IPS-18a (cell line): Measurements from ENCODE around the gene ZNF215.
"Not testable (repeated sequence)": the region's sequence is repeated elsewhere in the genome, so short reads cannot be mapped to it uniquely, and the experiment has no call there.

Experiments
- H3K27ac ChIP-seq: one replicate; pipeline ENCODE4 v1.5.1; 2013; ENCODE audit warnings: low read length
- H3K27me3 ChIP-seq: one replicate; pipeline ENCODE4 v1.6.1; 2013; ENCODE audit warnings: mild to moderate bottlenecking, low read length; ENCODE audit not compliant: control insufficient read depth, insufficient read depth
- H3K36me3 ChIP-seq: one replicate; pipeline ENCODE4 v1.6.1; 2013; ENCODE audit warnings: low read depth, low read length; ENCODE audit not compliant: control insufficient read depth
- H3K4me1 ChIP-seq: one replicate; pipeline ENCODE4 v1.6.1; 2013; ENCODE audit warnings: low read depth, low read length; ENCODE audit not compliant: control insufficient read depth
- H3K4me3 ChIP-seq: one replicate; pipeline ENCODE4 v1.5.1; 2013; ENCODE audit warnings: low read length
- H3K9ac ChIP-seq: one replicate; pipeline ENCODE4 v1.6.1; 2013; ENCODE audit warnings: mild to moderate bottlenecking, low read length, moderate library complexity
- H3K9me3 ChIP-seq: one replicate; pipeline ENCODE4 v1.6.1; 2013; ENCODE audit warnings: low read depth, low read length; ENCODE audit not compliant: control insufficient read depth

ZNF215 gene

GRCh38 chr11:6926208-6927029, at the start of gene ZNF215:
Gene ZNF215, plus strand, starts transcription at chr11:6926426. Its CDS starts 5,847 bp downstream, at chr11:6932273.
- Histone ChIP-seq H3K9me3 (no peaks in the 10 kb centered on the region), H3K36me3 (no peaks in the 10 kb centered on the region), H3K9ac (peak within 1 kb of the TSS; percentile 87), H3K4me3 (peak within 1 kb of the TSS; percentile 85), H3K4me1 (peaks cover 19% of the 10 kb centered on the region), H3K27me3 (no peaks in the 10 kb centered on the region), H3K27ac (peak within 1 kb of the TSS; percentile 18)

GRCh38 chr11:6876914-6877313, 49.3 kb upstream of the ZNF215 start:
- Histone ChIP-seq H3K36me3 (no peaks in the 10 kb centered on the region), H3K27ac (no peak overlapping the region), H3K9ac (no peak overlapping the region), H3K4me1 (no peaks in the 10 kb centered on the region), H3K27me3 (no peaks in the 10 kb centered on the region), H3K4me3 (no peak overlapping the region), H3K9me3 (no peaks in the 10 kb centered on the region)

GRCh38 chr11:6882751-6883150, 43.5 kb upstream of the ZNF215 start:
- Histone ChIP-seq H3K27me3 (no peaks in the 10 kb centered on the region), H3K27ac (no peak overlapping the region), H3K4me1 (no peaks in the 10 kb centered on the region), H3K36me3 (no peaks in the 10 kb centered on the region), H3K9ac (no peak overlapping the region), H3K9me3 (no peaks in the 10 kb centered on the region), H3K4me3 (no peak overlapping the region)

GRCh38 chr11:6887711-6888110, 38.5 kb upstream of the ZNF215 start:
- not testable (repeated sequence) for H3K4me1 ChIP-seq, H3K36me3 ChIP-seq, H3K27me3 ChIP-seq, H3K27ac ChIP-seq, H3K4me3 ChIP-seq, H3K9me3 ChIP-seq, H3K9ac ChIP-seq

GRCh38 chr11:6888830-6889229, 37.4 kb upstream of the ZNF215 start:
- H3K27ac ChIP-seq: no peak overlapping the region
- no peaks in the 10 kb centered on the region for H3K36me3 ChIP-seq
- H3K9ac ChIP-seq: no peak overlapping the region
- no peak overlapping the region for H3K4me3 ChIP-seq
- H3K9me3 ChIP-seq: no peaks in the 10 kb centered on the region
- no peaks in the 10 kb centered on the region for H3K4me1 ChIP-seq
- no peaks in the 10 kb centered on the region for H3K27me3 ChIP-seq

- H3K9ac ChIP-seq: no peak overlapping the region
- H3K4me3 ChIP-seq: no peak overlapping the region
- no peaks in the 10 kb centered on the region for H3K4me1 ChIP-seq
- H3K9me3 ChIP-seq: no peaks in the 10 kb centered on the region
- H3K27ac ChIP-seq: no peak overlapping the region
- no peaks in the 10 kb centered on the region for H3K27me3 ChIP-seq
- H3K36me3 ChIP-seq: no peaks in the 10 kb centered on the region
Observed at GRCh38 chr11:6889835-6890234, 36.4 kb upstream of the ZNF215 start.

- H3K4me3 ChIP-seq: no peak within 1 kb of the TSS
- H3K27me3 ChIP-seq: no peaks in the 10 kb centered on the region
- no peaks in the 10 kb centered on the region for H3K36me3 ChIP-seq
- no peaks in the 10 kb centered on the region for H3K4me1 ChIP-seq
- no peak within 1 kb of the TSS for H3K27ac ChIP-seq
- H3K9ac ChIP-seq: no peak within 1 kb of the TSS
- no peaks in the 10 kb centered on the region for H3K9me3 ChIP-seq
Observed at GRCh38 chr11:6892400-6892799, 33.8 kb upstream of the ZNF215 start, which contains the start of gene OR2D2. Gene OR2D2, minus strand, starts transcription at chr11:6892500. Its CDS starts 0 bp downstream, at chr11:6892500.

- Histone ChIP-seq H3K27me3 (no peaks in the 10 kb centered on the region), H3K9me3 (no peaks in the 10 kb centered on the region), H3K9ac (no peak overlapping the region), H3K4me1 (no peaks in the 10 kb centered on the region), H3K36me3 (no peaks in the 10 kb centered on the region), H3K27ac (no peak overlapping the region), H3K4me3 (no peak overlapping the region)
Observed at GRCh38 chr11:6894097-6894496, 32.1 kb upstream of the ZNF215 start.

- H3K27ac ChIP-seq: no peak overlapping the region
- H3K9ac ChIP-seq: no peak overlapping the region
- H3K4me1 ChIP-seq: no peaks in the 10 kb centered on the region
- H3K4me3 ChIP-seq: no peak overlapping the region
- H3K36me3 ChIP-seq: no peaks in the 10 kb centered on the region
- no peaks in the 10 kb centered on the region for H3K27me3 ChIP-seq
- H3K9me3 ChIP-seq: no peaks in the 10 kb centered on the region
Observed at GRCh38 chr11:6895010-6895409, 31.2 kb upstream of the ZNF215 start.

- no peaks in the 10 kb centered on the region for H3K9me3 ChIP-seq
- H3K4me3 ChIP-seq: no peak overlapping the region
- no peaks in the 10 kb centered on the region for H3K4me1 ChIP-seq
- no peaks in the 10 kb centered on the region for H3K27me3 ChIP-seq
- H3K27ac ChIP-seq: no peak overlapping the region
- H3K9ac ChIP-seq: no peak overlapping the region
- no peaks in the 10 kb centered on the region for H3K36me3 ChIP-seq
Observed at GRCh38 chr11:6898911-6899310, 27.3 kb upstream of the ZNF215 start.

GRCh38 chr11:6900327-6900999, 25.8 kb upstream of the ZNF215 start:
- H3K9ac ChIP-seq: no peak overlapping the region
- H3K27me3 ChIP-seq: no peaks in the 10 kb centered on the region
- peaks cover 5% of the 10 kb centered on the region for H3K9me3 ChIP-seq
- no peaks in the 10 kb centered on the region for H3K4me1 ChIP-seq
- H3K36me3 ChIP-seq: no peaks in the 10 kb centered on the region
- no peak overlapping the region for H3K4me3 ChIP-seq
- no peak overlapping the region for H3K27ac ChIP-seq

GRCh38 chr11:6904804-6905203, 21.4 kb upstream of the ZNF215 start:
- H3K27ac ChIP-seq, H3K4me1 ChIP-seq, H3K9me3 ChIP-seq, H3K4me3 ChIP-seq, H3K36me3 ChIP-seq, H3K27me3 ChIP-seq, H3K9ac ChIP-seq: not testable (repeated sequence)
